Kidney epithelial cell (primary cell): Measurements from ENCODE around the gene REEP3. TPM values are rescaled to one million over a fixed set of nuclear protein-coding genes. Genes with fewer than 3 reads are reported as not detected.
"Not testable (repeated sequence)": the region's sequence is repeated elsewhere in the genome, so short reads cannot be mapped to it uniquely, and the experiment has no call there.

Source experiments
- DNase-seq: peaks from one replicate; pipeline ENCODE4 v3.0.0-alpha.2; 2010; ENCODE audit warnings: low read depth
- H3K27me3 ChIP-seq: 2 replicates; pipeline ENCODE4 v1.6.0; 2011; ENCODE audit warnings: low read length; ENCODE audit not compliant: control insufficient read depth, insufficient read depth
- H3K36me3 ChIP-seq: 2 replicates; pipeline ENCODE4 v1.5.1; 2011; ENCODE audit warnings: low read length; ENCODE audit not compliant: control insufficient read depth, insufficient read depth
- H3K4me3 ChIP-seq: 2 replicates; pipeline ENCODE4 v1.5.1; 2011; ENCODE audit warnings: low read depth, mild to moderate bottlenecking, control low read depth, low read length
- CTCF ChIP-seq: IDR thresholded peaks from 2 replicates; pipeline ENCODE4 v1.5.1; 2011; ENCODE audit warnings: mild to moderate bottlenecking, moderate library complexity, low read length, control low read depth, inconsistent platforms; ENCODE audit not compliant: insufficient read depth, poor library complexity, severe bottlenecking
- total RNA-seq: library from RNA; depleted of rRNA; stranded (reverse); fragments of >200 nt; gene quantifications from 2 replicates; pipeline ENCODE4 v1.2.3, GENCODE V29; 2015

Gene REEP3
- total RNA-seq, 1 donor from 2014 or later: 59.8 TPM

- no peak for TF ChIP-seq CTCF
- no peak for DNase-seq
- Histone ChIP-seq H3K4me3 (no peak overlapping the region), H3K36me3 (no peaks in the 10 kb centered on the region), H3K27me3 (no peaks in the 10 kb centered on the region)
These were observed 132.5 kb downstream of the REEP3 start for GRCh38 chr10:63653747-63654146.

- no peak overlapping the region for H3K4me3 ChIP-seq
- H3K36me3 ChIP-seq: no peaks in the 10 kb centered on the region
- DNase-seq: no peak
- no peak for TF ChIP-seq CTCF
- no peaks in the 10 kb centered on the region for H3K27me3 ChIP-seq
These were observed 136.6 kb downstream of the REEP3 start for GRCh38 chr10:63657761-63658160.

- H3K27me3 ChIP-seq, H3K4me3 ChIP-seq, DNase-seq, H3K36me3 ChIP-seq: not testable (repeated sequence)
These were observed 139.7 kb downstream of the REEP3 start for GRCh38 chr10:63660941-63661340.

- no peaks in the 10 kb centered on the region for H3K36me3 ChIP-seq
- H3K27me3 ChIP-seq: no peaks in the 10 kb centered on the region
- no peak for TF ChIP-seq CTCF
- no peak for DNase-seq
- H3K4me3 ChIP-seq: no peak overlapping the region
These were observed 140.1 kb downstream of the REEP3 start for GRCh38 chr10:63661347-63661746.

GRCh38 chr10:63664341-63664885 lies 143.2 kb downstream of the REEP3 start:
- Histone ChIP-seq H3K36me3 (no peaks in the 10 kb centered on the region), H3K27me3 (no peaks in the 10 kb centered on the region), H3K4me3 (no peak overlapping the region)
- no peak for TF ChIP-seq CTCF
- no peak for DNase-seq

- not testable (repeated sequence) for H3K36me3 ChIP-seq, H3K27me3 ChIP-seq, H3K4me3 ChIP-seq, DNase-seq
These were observed 143.9 kb downstream of the REEP3 start for GRCh38 chr10:63665006-63665580.

GRCh38 chr10:63665670-63666134 lies 144.5 kb downstream of the REEP3 start:
- Histone ChIP-seq H3K4me3 (no peak overlapping the region), H3K27me3 (no peaks in the 10 kb centered on the region), H3K36me3 (no peaks in the 10 kb centered on the region)
- no peak for DNase-seq
- no peak for TF ChIP-seq CTCF
